C4-2B (cell line): ENCODE results near the gene FAF1.

Source experiments
- ZFX ChIP-seq: fragments of 450-650 bp; IDR thresholded peaks from 2 replicates; pipeline ENCODE4 v1.6.1; 2017
- TF ChIP-seq, protein P1 (sequence below): fragments of 450-650 bp; conservative IDR thresholded peaks from 2 replicates; pipeline ENCODE4 v1.5.1; 2017; ENCODE audit warnings: mild to moderate bottlenecking

DNA sequence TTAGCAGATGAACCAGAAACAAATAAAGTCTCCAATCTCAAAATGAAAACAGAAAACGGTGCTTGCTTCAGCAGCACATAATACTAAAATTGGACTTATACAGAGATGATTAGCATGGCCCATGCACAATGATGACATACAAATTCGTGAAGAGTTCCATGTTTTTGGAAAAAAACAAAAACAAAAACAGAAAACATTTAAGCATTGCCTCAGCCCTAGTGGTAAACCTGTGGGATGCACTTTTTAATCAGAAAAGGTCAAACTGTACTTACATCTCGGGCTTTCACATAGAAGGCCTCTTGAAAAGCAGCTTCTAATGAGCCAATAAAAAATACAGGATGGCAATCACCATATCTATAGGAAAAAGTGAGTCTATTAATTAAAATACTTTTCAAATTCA is 377.7 kb downstream of the FAF1 start:
- TF ChIP-seq, protein P1, sequence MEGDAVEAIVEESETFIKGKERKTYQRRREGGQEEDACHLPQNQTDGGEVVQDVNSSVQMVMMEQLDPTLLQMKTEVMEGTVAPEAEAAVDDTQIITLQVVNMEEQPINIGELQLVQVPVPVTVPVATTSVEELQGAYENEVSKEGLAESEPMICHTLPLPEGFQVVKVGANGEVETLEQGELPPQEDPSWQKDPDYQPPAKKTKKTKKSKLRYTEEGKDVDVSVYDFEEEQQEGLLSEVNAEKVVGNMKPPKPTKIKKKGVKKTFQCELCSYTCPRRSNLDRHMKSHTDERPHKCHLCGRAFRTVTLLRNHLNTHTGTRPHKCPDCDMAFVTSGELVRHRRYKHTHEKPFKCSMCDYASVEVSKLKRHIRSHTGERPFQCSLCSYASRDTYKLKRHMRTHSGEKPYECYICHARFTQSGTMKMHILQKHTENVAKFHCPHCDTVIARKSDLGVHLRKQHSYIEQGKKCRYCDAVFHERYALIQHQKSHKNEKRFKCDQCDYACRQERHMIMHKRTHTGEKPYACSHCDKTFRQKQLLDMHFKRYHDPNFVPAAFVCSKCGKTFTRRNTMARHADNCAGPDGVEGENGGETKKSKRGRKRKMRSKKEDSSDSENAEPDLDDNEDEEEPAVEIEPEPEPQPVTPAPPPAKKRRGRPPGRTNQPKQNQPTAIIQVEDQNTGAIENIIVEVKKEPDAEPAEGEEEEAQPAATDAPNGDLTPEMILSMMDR = no peak; the same call in 1 of the 2 replicates
- no peak for TF ChIP-seq ZFX
